WTC11 (cell line): Measurements from ENCODE around the gene CROCC2. TPM values are rescaled to one million over a fixed set of nuclear protein-coding genes. Genes with fewer than 3 reads are reported as not detected.

ENCODE experiments used
- ATAC-seq: fragments of 200-7000 bp; cut with Tn5 transposase; 2 replicates; pipeline ENCODE4 v1.10.0; 2021; ENCODE audit warnings: mild to moderate bottlenecking, moderate library complexity
- CTCF ChIA-PET: fragments of 300-600 bp; sonication (Branson Sonifier 250); formaldehyde crosslinking; loops from one replicate; lab custom pipeline; 2021; ENCODE audit warnings: antibody characterized with exemption; lab: Charles Lee
- POLR2A ChIA-PET: fragments of 350-600 bp; sonication (Branson Sonifier 250); formaldehyde crosslinking; loops from one replicate; lab custom pipeline; 2021; ENCODE audit warnings: antibody characterized with exemption; lab: Charles Lee
- DNase-seq: peaks from one replicate; pipeline ENCODE4 v3.0.0; 2021; ENCODE audit warnings: low spot score
- H3K27ac Mint-ChIP-seq: 2 replicates; pipeline ENCODE4 v1.8.0; 2021; ENCODE audit warnings: mixed read lengths
- H3K27me3 Mint-ChIP-seq: 2 replicates; pipeline ENCODE4 v1.8.0; 2021; ENCODE audit warnings: low read depth, mild to moderate bottlenecking, moderate library complexity, mixed read lengths
- H3K36me3 Mint-ChIP-seq: 2 replicates; pipeline ENCODE4 v1.8.0; 2021; ENCODE audit warnings: mixed read lengths
- H3K4me1 Mint-ChIP-seq: 2 replicates; pipeline ENCODE4 v1.8.0; 2022; ENCODE audit warnings: mixed read lengths
- H3K4me3 Mint-ChIP-seq: 2 replicates; pipeline ENCODE4 v1.8.0; 2021; ENCODE audit warnings: mild to moderate bottlenecking, moderate library complexity, mixed read lengths
- H3K9me3 Mint-ChIP-seq: 2 replicates; pipeline ENCODE4 v1.8.0; 2021; ENCODE audit warnings: mixed read lengths
- ATF3 ChIP-seq: sonication (generic); formaldehyde crosslinking; conservative IDR thresholded peaks from 2 replicates; pipeline ENCODE4 v1.8.1; 2022; ENCODE audit warnings: mild to moderate bottlenecking, missing genetic modification reagents
- ESRRA ChIP-seq: sonication (generic); formaldehyde crosslinking; IDR thresholded peaks from 2 replicates; pipeline ENCODE4 v1.8.1; 2022; ENCODE audit warnings: mild to moderate bottlenecking, missing genetic modification reagents, borderline replicate concordance
- FOXJ3 ChIP-seq: sonication (generic); formaldehyde crosslinking; IDR thresholded peaks from 2 replicates; pipeline ENCODE4 v1.9.0; 2021; ENCODE audit warnings: missing genetic modification reagents, mild to moderate bottlenecking, borderline replicate concordance
- JUN ChIP-seq: sonication (generic); formaldehyde crosslinking; IDR thresholded peaks from 2 replicates; pipeline ENCODE4 v1.8.0; 2023; ENCODE audit warnings: mild to moderate bottlenecking, missing genetic modification reagents
- NFATC4 ChIP-seq: fragments of 250-450 bp; sonication (Bioruptor Pico); IDR thresholded peaks from 2 replicates; pipeline ENCODE4 v1.9.0; 2021; ENCODE audit warnings: mild to moderate bottlenecking
- NFE2L1 ChIP-seq: sonication (generic); formaldehyde crosslinking; IDR thresholded peaks from 2 replicates; pipeline ENCODE4 v1.8.1; 2023; ENCODE audit warnings: missing genetic modification reagents
- PRDM15 ChIP-seq: sonication (generic); formaldehyde crosslinking; IDR thresholded peaks from 2 replicates; pipeline ENCODE4 v1.8.0; 2022; ENCODE audit warnings: missing genetic modification reagents
- SMAD4 ChIP-seq: sonication (generic); formaldehyde crosslinking; IDR thresholded peaks from 2 replicates; pipeline ENCODE4 v1.8.0; 2022; ENCODE audit warnings: mild to moderate bottlenecking, missing genetic modification reagents
- SP1 ChIP-seq: sonication (generic); formaldehyde crosslinking; conservative IDR thresholded peaks from 2 replicates; pipeline ENCODE4 v1.8.1; 2022; ENCODE audit warnings: missing genetic modification reagents
- ZNF281 ChIP-seq: sonication (generic); formaldehyde crosslinking; IDR thresholded peaks from 2 replicates; pipeline ENCODE4 v1.8.0; 2023; ENCODE audit warnings: mild to moderate bottlenecking, missing genetic modification reagents
- ZNF396 ChIP-seq: fragments of 250-450 bp; sonication (Bioruptor Pico); IDR thresholded peaks from 2 replicates; pipeline ENCODE4 v1.8.0; 2021; ENCODE audit warnings: mild to moderate bottlenecking, moderate library complexity, borderline replicate concordance
- ZNF532 ChIP-seq: fragments of 250-450 bp; sonication (Bioruptor Pico); IDR thresholded peaks from 2 replicates; pipeline ENCODE4 v1.9.0; 2021; ENCODE audit warnings: mild to moderate bottlenecking, borderline replicate concordance
- total RNA-seq: library from RNA; stranded (reverse); gene quantifications from 3 replicates; pipeline ENCODE4 v1.2.3, GENCODE V29; 2021

Gene CROCC2
- total RNA-seq, 1 experiment from 2014 or later, result not detected

GRCh38 chr2:240888130-240888889 lies 17.8 kb upstream of the CROCC2 start:
- DNase-seq, result no peak
- CTCF ChIA-PET, result interaction anchor here (2.0 to 2.4 kb wide), 2 partner anchors 9 to 37 kb away, joined by 8 to 10 read pairs; no protein-coding TSS in a partner anchor

GRCh38 chr2:240888890-240889573 lies 17.1 kb upstream of the CROCC2 start:
- CTCF ChIA-PET, result interaction anchor here (2.0 to 3.3 kb wide), 3 partner anchors 9 to 38 kb away, joined by 8 to 13 read pairs (median 10); no protein-coding TSS in a partner anchor
- no peak for ATAC-seq

More at GRCh38 chr2:240888130-240888889, 17.8 kb upstream of the CROCC2 start:
- no peaks in the 10 kb centered on the region for H3K36me3 Mint-ChIP-seq
- no peak overlapping the region for H3K27ac Mint-ChIP-seq
- H3K27me3 Mint-ChIP-seq, result no peaks in the 10 kb centered on the region
- no peak overlapping the region for H3K4me3 Mint-ChIP-seq
- POLR2A ChIA-PET, result no interaction called here
- no peaks in the 10 kb centered on the region for H3K9me3 Mint-ChIP-seq
- H3K4me1 Mint-ChIP-seq, result no peaks in the 10 kb centered on the region
- peak; percentile 41 for ATAC-seq
- TF ChIP-seq JUN (CRISPR knock-in tag) (no peak), NFATC4 (no peak), ESRRA (no peak), ZNF396 (CRISPR knock-in tag) (no peak), ZNF532 (CRISPR knock-in tag) (no peak)

More at GRCh38 chr2:240888890-240889573, 17.1 kb upstream of the CROCC2 start:
- no peak for TF ChIP-seq SP1 (CRISPR knock-in tag)
- no peak for TF ChIP-seq FOXJ3
- no peak for TF ChIP-seq ATF3 (CRISPR knock-in tag)
- TF ChIP-seq PRDM15, result no peak
- no peak for TF ChIP-seq ZNF281 (CRISPR knock-in tag)
- TF ChIP-seq NFE2L1 (CRISPR knock-in tag), result no peak
- no peak for TF ChIP-seq SMAD4 (CRISPR knock-in tag)
- TF ChIP-seq, all 79 proteins: peak for 0
- DNase-seq, result no peak
- H3K36me3 Mint-ChIP-seq, result no peaks in the 10 kb centered on the region
- H3K27ac Mint-ChIP-seq, result no peak overlapping the region
- H3K4me1 Mint-ChIP-seq, result no peaks in the 10 kb centered on the region
- no peaks in the 10 kb centered on the region for H3K9me3 Mint-ChIP-seq
- POLR2A ChIA-PET, result no interaction called here
- no peaks in the 10 kb centered on the region for H3K27me3 Mint-ChIP-seq
- no peak overlapping the region for H3K4me3 Mint-ChIP-seq
